HG03097 (cell line): Measurements from ENCODE around the gene FLACC1.
A peak's percentile ranks its signal among the peaks of the same experiment; 100 is the strongest.

Source experiments
- ATAC-seq: cut with Tn5 transposase; IDR thresholded peaks from one replicate; pipeline ENCODE4 v1.9.1; 2021; ENCODE audit not compliant: unreplicated experiment, low FRiP score

Gene FLACC1

GRCh38 chr2:201279079-201279478 is 78.1 kb downstream of the FLACC1 start:
- ATAC-seq, result no peak

- no peak for ATAC-seq
Measured at GRCh38 chr2:201276511-201276910, 80.6 kb downstream of the FLACC1 start.

- no peak for ATAC-seq
Measured at GRCh38 chr2:201275990-201276389, 81.2 kb downstream of the FLACC1 start.

GRCh38 chr2:201275069-201275468 is 82.1 kb downstream of the FLACC1 start:
- ATAC-seq, result no peak

- no peak for ATAC-seq
Measured at GRCh38 chr2:201273330-201273983, 83.7 kb downstream of the FLACC1 start.

GRCh38 chr2:201271917-201272316 is 85.2 kb downstream of the FLACC1 start:
- no peak for ATAC-seq

- no peak for ATAC-seq
Measured at GRCh38 chr2:201270293-201271001, 86.7 kb downstream of the FLACC1 start.

- ATAC-seq, result no peak
Measured at GRCh38 chr2:201269764-201270163, 87.4 kb downstream of the FLACC1 start.

- ATAC-seq, result no peak
Measured at GRCh38 chr2:201267278-201268030, 89.7 kb downstream of the FLACC1 start.

- no peak for ATAC-seq
Measured at GRCh38 chr2:201266629-201267028, 90.5 kb downstream of the FLACC1 start.

GRCh38 chr2:201264472-201265173 is 92.5 kb downstream of the FLACC1 start:
- ATAC-seq, result no peak

- no peak for ATAC-seq
Measured at GRCh38 chr2:201263779-201264178, 93.4 kb downstream of the FLACC1 start.

GRCh38 chr2:201262718-201263117 is 94.4 kb downstream of the FLACC1 start:
- no peak for ATAC-seq

- ATAC-seq, result no peak
Measured at GRCh38 chr2:201261906-201262305, 95.2 kb downstream of the FLACC1 start.

GRCh38 chr2:201261471-201261870 is 95.7 kb downstream of the FLACC1 start:
- no peak for ATAC-seq

GRCh38 chr2:201260302-201260800 is 96.8 kb downstream of the FLACC1 start, which contains the start of gene CASP8:
CASP8 (plus strand) TSS chr2:201260536; CDS start chr2:201266487, 5,951 bp downstream.
- no peak for ATAC-seq

- ATAC-seq, result peak; percentile 5
Measured at GRCh38 chr2:201258666-201259615, 98.2 kb downstream of the FLACC1 start.

GRCh38 chr2:201257956-201258665 is 99.0 kb downstream of the FLACC1 start:
- ATAC-seq, result peak; percentile 59
